PC-9 (cell line): Measurements from ENCODE around the gene TLL2. TPM values are rescaled to one million over a fixed set of nuclear protein-coding genes. Genes with fewer than 3 reads are reported as not detected.

Experiments used
- BruUV-seq: library from RNA; stranded (reverse); fragments of 400-500 nt; replicated peaks from 2 replicates; lab custom pipeline; 2021; lab: Mats Ljungman, UMichigan
- CTCF ChIA-PET: fragments of 300-600 bp; sonication (Branson Sonifier 250); formaldehyde crosslinking; loops from one replicate; lab custom pipeline; 2022; ENCODE audit warnings: antibody characterized with exemption; lab: Charles Lee
- POLR2A ChIA-PET: fragments of 300-600 bp; sonication (Branson Sonifier 250); formaldehyde crosslinking; loops from one replicate; lab custom pipeline; 2022; ENCODE audit warnings: antibody characterized with exemption; ENCODE audit not compliant: unreplicated experiment; lab: Charles Lee
- DNase-seq, 2 experiments: peaks; one replicate each; pipeline versions ENCODE4 v3.0.0 to v3.0.0-alpha.2; 2015 to 2022; ENCODE audit warnings: mixed read lengths in 1 of 2
- H2AFZ ChIP-seq: fragments of 200-600 bp; sonication (generic); 2 replicates; pipeline ENCODE4 v1.8.1; 2017; ENCODE audit warnings: antibody characterized with exemption
- H3F3A ChIP-seq: fragments of 200-600 bp; sonication (generic); 2 replicates; pipeline ENCODE4 v1.8.1; 2017; ENCODE audit warnings: antibody characterized with exemption, mild to moderate bottlenecking, low read depth; ENCODE audit not compliant: insufficient read depth
- H3K27ac ChIP-seq: fragments of 200-600 bp; sonication (generic); 2 replicates; pipeline ENCODE4 v1.6.1; 2016; ENCODE audit warnings: mixed run types
- H3K27me3 ChIP-seq: fragments of 200-600 bp; sonication (generic); 2 replicates; pipeline ENCODE4 v1.6.1; 2016; ENCODE audit warnings: low read depth, mixed run types; ENCODE audit not compliant: insufficient read depth
- H3K36me3 ChIP-seq: fragments of 200-600 bp; sonication (generic); 2 replicates; pipeline ENCODE4 v1.6.1; 2016; ENCODE audit warnings: low read depth, mixed run types
- H3K4me1 ChIP-seq: fragments of 200-600 bp; sonication (generic); replicated peaks from 2 replicates; pipeline ENCODE4 v1.6.1; 2016; ENCODE audit warnings: mixed run types; ENCODE audit not compliant: insufficient read depth
- H3K4me2 ChIP-seq: fragments of 200-600 bp; sonication (generic); 2 replicates; pipeline ENCODE4 v1.6.1; 2017; ENCODE audit warnings: mixed run types
- H3K4me3 ChIP-seq: fragments of 200-600 bp; sonication (generic); 2 replicates; pipeline ENCODE4 v1.6.1; 2016; ENCODE audit warnings: mixed run types
- H3K79me2 ChIP-seq: fragments of 200-600 bp; sonication (generic); 2 replicates; pipeline ENCODE4 v1.6.1; 2017; ENCODE audit warnings: low read depth, mixed run types
- H3K9me2 ChIP-seq: fragments of 200-600 bp; sonication (generic); 2 replicates; pipeline ENCODE4 v1.8.1; 2017; ENCODE audit warnings: mild to moderate bottlenecking; ENCODE audit not compliant: insufficient read depth
- H3K9me3 ChIP-seq: fragments of 200-600 bp; sonication (generic); 2 replicates; pipeline ENCODE4 v1.8.1; 2016; ENCODE audit warnings: low read depth; ENCODE audit not compliant: insufficient read depth
- H4K20me1 ChIP-seq: fragments of 200-600 bp; sonication (generic); 2 replicates; pipeline ENCODE4 v1.8.1; 2017; ENCODE audit not compliant: insufficient read depth
- EZH2 ChIP-seq: fragments of 200-600 bp; sonication (generic); IDR thresholded peaks from 2 replicates; pipeline ENCODE4 v1.8.0; 2017; ENCODE audit warnings: antibody characterized with exemption, low read depth
- intact Hi-C: fragments of 100-400 bp; cut with micrococcal nuclease; formaldehyde crosslinking; loops from one replicate; pipeline ENCODE4 v1.10.0; 2022; ENCODE audit not compliant: unreplicated experiment
- total RNA-seq: library from RNA; stranded (reverse); gene quantifications from 2 replicates; pipeline ENCODE4 v1.2.3, GENCODE V29; 2021
- TF ChIP-seq, protein P1 (sequence below): fragments of 200-600 bp; sonication (generic); conservative IDR thresholded peaks from 2 replicates; pipeline ENCODE4 v1.6.1; 2017; ENCODE audit warnings: mixed run types, antibody characterized with exemption, mild to moderate bottlenecking, moderate library complexity

Gene TLL2
- total RNA-seq, 1 experiment from 2014 or later: not detected

DNA sequence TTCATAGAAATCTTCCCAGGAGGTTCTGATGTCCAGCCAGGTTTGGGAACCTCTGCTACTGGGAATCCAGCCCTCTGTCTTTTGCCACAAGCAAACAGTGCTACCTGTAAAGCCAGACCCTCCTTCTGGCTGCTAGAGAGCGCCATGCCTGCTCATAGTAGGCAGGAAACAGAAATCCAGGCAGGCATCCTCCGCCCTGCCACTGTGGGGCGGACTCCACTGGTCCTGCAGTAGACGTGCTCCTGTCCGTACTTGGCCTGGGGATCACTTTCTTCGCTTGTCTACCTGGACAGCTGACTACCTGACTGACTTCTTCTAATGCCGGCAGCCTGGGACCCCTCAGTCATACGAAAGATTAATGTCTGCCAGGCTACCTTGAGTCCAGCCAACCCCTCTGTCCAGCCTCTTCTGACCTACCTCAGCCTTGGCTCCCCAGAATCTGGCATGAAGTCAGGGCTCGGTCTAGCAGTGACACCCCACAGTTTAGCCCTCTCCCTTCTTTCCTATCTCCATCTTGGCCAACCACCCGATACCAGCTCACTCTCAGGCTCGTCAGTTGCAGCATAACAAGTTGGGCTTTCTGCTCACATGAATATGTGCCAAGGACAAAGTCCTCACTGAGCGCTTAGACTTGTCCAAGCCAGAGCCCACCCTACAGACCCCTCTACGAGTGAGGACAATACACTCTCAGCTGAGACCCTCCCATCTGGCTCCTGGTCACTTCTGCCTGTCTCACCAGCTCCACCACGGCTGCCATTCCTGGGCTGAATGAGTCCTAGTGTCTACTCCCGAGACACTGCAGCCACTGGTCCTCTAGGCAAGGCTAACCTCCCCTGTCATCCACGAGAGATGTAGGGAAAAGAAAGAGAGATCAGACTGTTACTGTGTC, 111.1 kb downstream of the TLL2 start:
- ChIA-PET CTCF (no interaction called here), POLR2A (no interaction called here)
- DNase-seq: no peak
- Histone ChIP-seq H4K20me1 (no peaks in the 10 kb centered on the region), H3K27me3 (peaks cover 27% of the 10 kb centered on the region; the same call in 1 of the 2 replicates), H3K79me2 (no peaks in the 10 kb centered on the region), H3K4me1 (no peaks in the 10 kb centered on the region), H3K36me3 (no peaks in the 10 kb centered on the region), H3K9me3 (no peaks in the 10 kb centered on the region), H3K9me2 (no peaks in the 10 kb centered on the region), H3F3A (no peaks in the 10 kb centered on the region), H3K27ac (no peak overlapping the region), H3K4me3 (no peak overlapping the region), H3K4me2 (no peak overlapping the region), H2AFZ (no peak overlapping the region)
- TF ChIP-seq EZH2: no peak
- TF ChIP-seq, protein P1, sequence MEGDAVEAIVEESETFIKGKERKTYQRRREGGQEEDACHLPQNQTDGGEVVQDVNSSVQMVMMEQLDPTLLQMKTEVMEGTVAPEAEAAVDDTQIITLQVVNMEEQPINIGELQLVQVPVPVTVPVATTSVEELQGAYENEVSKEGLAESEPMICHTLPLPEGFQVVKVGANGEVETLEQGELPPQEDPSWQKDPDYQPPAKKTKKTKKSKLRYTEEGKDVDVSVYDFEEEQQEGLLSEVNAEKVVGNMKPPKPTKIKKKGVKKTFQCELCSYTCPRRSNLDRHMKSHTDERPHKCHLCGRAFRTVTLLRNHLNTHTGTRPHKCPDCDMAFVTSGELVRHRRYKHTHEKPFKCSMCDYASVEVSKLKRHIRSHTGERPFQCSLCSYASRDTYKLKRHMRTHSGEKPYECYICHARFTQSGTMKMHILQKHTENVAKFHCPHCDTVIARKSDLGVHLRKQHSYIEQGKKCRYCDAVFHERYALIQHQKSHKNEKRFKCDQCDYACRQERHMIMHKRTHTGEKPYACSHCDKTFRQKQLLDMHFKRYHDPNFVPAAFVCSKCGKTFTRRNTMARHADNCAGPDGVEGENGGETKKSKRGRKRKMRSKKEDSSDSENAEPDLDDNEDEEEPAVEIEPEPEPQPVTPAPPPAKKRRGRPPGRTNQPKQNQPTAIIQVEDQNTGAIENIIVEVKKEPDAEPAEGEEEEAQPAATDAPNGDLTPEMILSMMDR: no peak
- BruUV-seq: no TSS peak
- intact Hi-C loops: no loop called here

DNA sequence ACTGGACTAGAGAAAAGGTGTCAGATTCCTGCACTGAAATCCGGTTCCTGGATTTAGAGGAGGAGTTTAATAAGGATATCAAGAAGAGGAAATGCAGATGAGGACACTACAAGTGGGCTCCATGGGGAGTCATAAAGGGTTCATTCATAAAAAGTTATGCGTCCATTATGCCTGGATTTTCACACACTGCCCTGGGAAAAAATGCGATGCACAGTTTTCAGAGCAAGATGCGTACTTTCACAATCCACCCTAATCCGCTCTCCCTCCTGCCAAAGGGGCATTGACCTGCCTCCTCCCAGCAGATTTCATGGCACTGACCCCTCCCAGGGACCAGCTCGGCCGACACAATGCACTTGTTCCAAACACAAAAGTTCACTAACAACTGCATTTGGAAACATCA, 112.7 kb downstream of the TLL2 start:
- POLR2A ChIA-PET: no interaction called here

DNA sequence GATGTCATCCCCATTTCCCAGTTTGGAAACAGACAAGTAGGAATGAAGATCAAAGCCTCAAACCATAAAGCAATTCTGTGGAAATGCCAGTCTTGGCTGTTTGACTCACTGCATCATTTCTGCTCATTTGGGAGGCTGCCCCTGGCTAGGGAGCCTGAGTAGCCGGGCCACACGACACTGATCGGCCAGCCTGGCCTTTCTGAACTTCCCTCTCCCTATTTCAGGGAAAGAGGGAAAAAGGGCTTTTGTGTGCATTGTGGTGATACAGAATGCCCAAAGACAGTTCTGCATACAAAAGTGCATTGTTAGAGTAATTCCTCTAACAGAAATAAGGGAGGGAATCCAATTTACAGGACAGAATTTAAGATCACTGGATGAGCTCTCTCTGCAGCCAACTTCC, 113.3 kb downstream of the TLL2 start:
- Histone ChIP-seq H3K4me1 (no peaks in the 10 kb centered on the region), H4K20me1 (no peaks in the 10 kb centered on the region), H3K27me3 (peaks cover 25% of the 10 kb centered on the region; the same call in 1 of the 2 replicates), H3F3A (no peaks in the 10 kb centered on the region), H3K79me2 (no peaks in the 10 kb centered on the region), H3K4me3 (no peak overlapping the region), H3K9me3 (no peaks in the 10 kb centered on the region), H3K9me2 (no peaks in the 10 kb centered on the region), H2AFZ (no peak overlapping the region), H3K4me2 (no peak overlapping the region), H3K36me3 (no peaks in the 10 kb centered on the region), H3K27ac (no peak overlapping the region)
- POLR2A ChIA-PET: no interaction called here
- intact Hi-C loops: no loop called here
- TF ChIP-seq EZH2: no peak
- TF ChIP-seq, protein P1: no peak
- no TSS peak for BruUV-seq
- DNase-seq: no peak
- CTCF ChIA-PET: no interaction called here

More for the DNA sequence above, 112.7 kb downstream of the TLL2 start:
- no peaks in the 10 kb centered on the region for H3K9me2 ChIP-seq
- no peaks in the 10 kb centered on the region for H3F3A ChIP-seq
- CTCF ChIA-PET: no interaction called here
- no peak overlapping the region for H3K27ac ChIP-seq
- intact Hi-C loops: no loop called here
- no peaks in the 10 kb centered on the region for H3K9me3 ChIP-seq
- no TSS peak for BruUV-seq
- DNase-seq: no peak
- H3K4me3 ChIP-seq: no peak overlapping the region
- H3K79me2 ChIP-seq: no peaks in the 10 kb centered on the region
- H3K36me3 ChIP-seq: no peaks in the 10 kb centered on the region
- no peak overlapping the region for H3K4me2 ChIP-seq
- H3K27me3 ChIP-seq: peaks cover 25% of the 10 kb centered on the region; the same call in 1 of the 2 replicates
- H2AFZ ChIP-seq: no peak overlapping the region
- TF ChIP-seq, protein P1: no peak
- no peak for TF ChIP-seq EZH2
- no peaks in the 10 kb centered on the region for H3K4me1 ChIP-seq
- H4K20me1 ChIP-seq: no peaks in the 10 kb centered on the region
